Fibroblast of the aortic adventitia (primary cell): ENCODE results near the gene REL. TPM values are rescaled to one million over a fixed set of nuclear protein-coding genes. Genes with fewer than 3 reads are reported as not detected.
A peak's percentile ranks its signal among the peaks of the same experiment; 100 is the strongest.

Experiments
- DNase-seq: peaks from one replicate; pipeline ENCODE4 v3.0.0-alpha.2; 2010; ENCODE audit warnings: low read depth
- H3K4me3 ChIP-seq: 2 replicates; pipeline ENCODE4 v1.5.1; 2011; ENCODE audit warnings: low read depth, mild to moderate bottlenecking, control low read depth, low read length, moderate library complexity
- CTCF ChIP-seq: IDR thresholded peaks from 2 replicates; pipeline ENCODE4 v1.5.1; 2011; ENCODE audit warnings: mild to moderate bottlenecking, low read length, control low read depth, inconsistent platforms; ENCODE audit not compliant: insufficient read depth
- total RNA-seq: library from RNA; depleted of rRNA; stranded (reverse); fragments of >200 nt; gene quantifications from 2 replicates; pipeline ENCODE4 v1.2.3, GENCODE V29; 2012; ENCODE audit warnings: low replicate concordance

The REL gene
- total RNA-seq, 1 donor: 7.4 TPM

DNA sequence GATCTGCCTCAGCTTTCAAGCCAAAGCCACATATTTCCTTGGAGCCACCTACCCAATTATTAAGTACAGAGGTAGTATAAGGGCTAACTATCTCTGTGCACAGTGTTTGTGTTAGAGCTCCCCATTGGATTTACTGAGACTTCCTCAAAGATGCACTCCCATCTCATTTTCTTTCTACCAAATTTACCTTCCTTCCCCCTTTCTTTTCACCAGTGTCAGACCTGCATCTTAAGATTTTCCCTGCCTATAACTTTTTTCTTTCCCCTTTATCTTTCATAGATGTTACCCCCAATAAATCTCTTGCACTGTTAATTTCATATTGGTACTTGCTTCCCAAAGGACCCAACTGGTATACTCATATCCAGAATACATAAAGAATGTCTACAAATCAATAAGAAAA, 5.9 kb upstream of the REL start:
- no peak for TF ChIP-seq CTCF
- DNase-seq: no peak
- H3K4me3 ChIP-seq: no peak overlapping the region

DNA sequence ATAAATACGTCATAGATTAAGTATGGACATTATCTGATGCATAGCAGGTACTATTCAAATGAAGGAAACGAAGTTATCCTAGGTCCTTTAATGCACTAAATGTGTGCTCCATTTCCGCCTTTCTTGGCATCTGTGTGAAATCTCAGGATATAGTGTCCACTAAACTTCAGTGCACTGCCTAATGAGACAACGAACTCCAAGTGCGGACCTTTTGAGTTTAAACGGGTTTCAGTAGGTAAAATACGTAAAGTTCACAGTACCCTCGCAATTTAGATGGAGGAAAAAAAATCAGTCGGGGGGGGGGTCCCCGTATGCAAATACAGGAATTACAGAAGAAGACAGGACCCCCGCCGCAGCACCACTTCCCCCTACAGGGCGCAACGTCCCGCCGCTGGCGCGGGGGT, 729 bp upstream of the REL start:
- H3K4me3 ChIP-seq: peak overlapping the region; percentile 79
- peak; percentile 44 for TF ChIP-seq CTCF
- peak; percentile 48 for DNase-seq

- DNase-seq: peak; percentile 26
- no peak for TF ChIP-seq CTCF
- H3K4me3 ChIP-seq: peak overlapping the region; percentile 81
Observed at GRCh38 chr2:60882971-60883753, 1.8 kb downstream of the REL start.

DNA sequence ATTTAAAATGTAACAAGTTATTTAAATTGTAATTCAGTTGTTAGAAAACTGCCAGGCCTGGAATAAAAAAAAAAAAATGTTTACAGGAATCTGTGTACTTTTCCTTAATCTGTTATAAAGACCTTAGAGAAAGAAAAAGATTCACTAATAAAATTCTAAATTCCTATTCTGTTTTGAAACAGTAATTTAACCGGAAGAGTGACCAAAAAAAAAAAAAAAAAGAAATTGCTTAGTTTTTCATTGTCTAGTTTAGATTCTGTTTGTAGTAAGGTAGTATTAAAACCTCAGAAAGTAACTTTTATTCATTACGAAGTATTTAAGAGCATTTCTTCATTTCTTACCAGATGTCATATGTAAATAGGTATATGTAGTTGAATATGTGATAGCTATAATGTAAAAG, 2.5 kb downstream of the REL start:
- TF ChIP-seq CTCF: no peak
- H3K4me3 ChIP-seq: no peak overlapping the region
- DNase-seq: peak; percentile 8

- no peak for TF ChIP-seq CTCF
- peak overlapping the region; percentile 3 for H3K4me3 ChIP-seq
- DNase-seq: peak; percentile 41
Observed at GRCh38 chr2:60884800-60885199, 3.4 kb downstream of the REL start.

DNA sequence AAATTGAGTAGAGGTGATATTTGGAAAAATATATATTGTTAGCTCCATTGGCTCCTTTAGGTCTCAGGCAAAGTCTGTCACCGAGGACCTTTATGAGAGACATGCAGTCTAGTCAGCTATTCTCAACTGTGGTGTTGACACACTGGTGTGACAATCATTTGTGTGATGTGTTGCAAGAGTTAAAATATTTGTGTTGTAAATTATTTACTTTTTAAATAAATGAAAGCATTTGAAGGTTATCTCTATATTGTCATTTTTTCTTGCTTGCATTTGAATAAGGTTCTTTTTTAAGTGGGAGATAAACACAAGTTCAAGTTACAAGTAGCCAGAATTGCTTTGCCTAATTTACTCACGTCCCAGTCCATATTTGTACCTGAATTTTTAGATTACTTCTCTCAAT, 4.3 kb downstream of the REL start:
- no peak for DNase-seq
- no peak for TF ChIP-seq CTCF
- H3K4me3 ChIP-seq: no peak overlapping the region

- DNase-seq: peak; percentile 9
- no peak for TF ChIP-seq CTCF
- H3K4me3 ChIP-seq: no peak overlapping the region
Observed at GRCh38 chr2:60886991-60887390, 5.6 kb downstream of the REL start.
